GM19324 (cell line): ENCODE data around the gene SURF2.

Experiments
- ATAC-seq: cut with Tn5 transposase; IDR thresholded peaks from one replicate; pipeline ENCODE4 v1.9.1; 2021; ENCODE audit warnings: mild to moderate bottlenecking, moderate library complexity; ENCODE audit not compliant: unreplicated experiment, low FRiP score

Gene SURF2

GRCh38 chr9:133352635-133353340, 3.6 kb upstream of the SURF2 start:
- ATAC-seq, result no peak

- no peak for ATAC-seq
Observed at GRCh38 chr9:133353548-133353947, 2.8 kb upstream of the SURF2 start.

GRCh38 chr9:133354766-133355165, 1.6 kb upstream of the SURF2 start:
- ATAC-seq, result no peak

- ATAC-seq, result peak; percentile 32
Observed at GRCh38 chr9:133355881-133356357, 431 bp upstream of the SURF2 start.

GRCh38 chr9:133357656-133358055, 1.3 kb downstream of the SURF2 start:
- no peak for ATAC-seq

- ATAC-seq, result no peak
Observed at GRCh38 chr9:133359399-133360175, 3.2 kb downstream of the SURF2 start.

GRCh38 chr9:133360400-133361393, 4.3 kb downstream of the SURF2 start:
- ATAC-seq, result no peak

GRCh38 chr9:133361507-133362092, 5.2 kb downstream of the SURF2 start:
- ATAC-seq, result no peak

- ATAC-seq, result no peak
Observed at GRCh38 chr9:133362359-133363044, 6.2 kb downstream of the SURF2 start.

GRCh38 chr9:133366435-133366834, 10.1 kb downstream of the SURF2 start:
- no peak for ATAC-seq

- no peak for ATAC-seq
Observed at GRCh38 chr9:133367221-133367620, 10.9 kb downstream of the SURF2 start.

- ATAC-seq, result no peak
Observed at GRCh38 chr9:133367778-133368177, 11.4 kb downstream of the SURF2 start.

GRCh38 chr9:133368249-133368881, 12.0 kb downstream of the SURF2 start:
- ATAC-seq, result no peak

- ATAC-seq, result no peak
Observed at GRCh38 chr9:133369422-133369821, 13.1 kb downstream of the SURF2 start.

GRCh38 chr9:133369933-133370332, 13.6 kb downstream of the SURF2 start:
- no peak for ATAC-seq

- ATAC-seq, result no peak
Observed at GRCh38 chr9:133370685-133371084, 14.3 kb downstream of the SURF2 start.

GRCh38 chr9:133371261-133371711, 14.9 kb downstream of the SURF2 start:
- ATAC-seq, result no peak

- ATAC-seq, result no peak
Observed at GRCh38 chr9:133372144-133372543, 15.8 kb downstream of the SURF2 start.

- no peak for ATAC-seq
Observed at GRCh38 chr9:133374612-133375115, 18.3 kb downstream of the SURF2 start.
